Activated CD8-positive, alpha-beta memory T cell treated with anti-CD3 and anti-CD28 coated beads, Interleukin-2, amount 50 U/mL, for 4 hours (primary cell): ENCODE data around the gene OSBPL5.

Experiments used
- DNase-seq: peaks from one replicate; pipeline ENCODE4 v3.0.0-alpha.2; 2020

OSBPL5 gene

DNA sequence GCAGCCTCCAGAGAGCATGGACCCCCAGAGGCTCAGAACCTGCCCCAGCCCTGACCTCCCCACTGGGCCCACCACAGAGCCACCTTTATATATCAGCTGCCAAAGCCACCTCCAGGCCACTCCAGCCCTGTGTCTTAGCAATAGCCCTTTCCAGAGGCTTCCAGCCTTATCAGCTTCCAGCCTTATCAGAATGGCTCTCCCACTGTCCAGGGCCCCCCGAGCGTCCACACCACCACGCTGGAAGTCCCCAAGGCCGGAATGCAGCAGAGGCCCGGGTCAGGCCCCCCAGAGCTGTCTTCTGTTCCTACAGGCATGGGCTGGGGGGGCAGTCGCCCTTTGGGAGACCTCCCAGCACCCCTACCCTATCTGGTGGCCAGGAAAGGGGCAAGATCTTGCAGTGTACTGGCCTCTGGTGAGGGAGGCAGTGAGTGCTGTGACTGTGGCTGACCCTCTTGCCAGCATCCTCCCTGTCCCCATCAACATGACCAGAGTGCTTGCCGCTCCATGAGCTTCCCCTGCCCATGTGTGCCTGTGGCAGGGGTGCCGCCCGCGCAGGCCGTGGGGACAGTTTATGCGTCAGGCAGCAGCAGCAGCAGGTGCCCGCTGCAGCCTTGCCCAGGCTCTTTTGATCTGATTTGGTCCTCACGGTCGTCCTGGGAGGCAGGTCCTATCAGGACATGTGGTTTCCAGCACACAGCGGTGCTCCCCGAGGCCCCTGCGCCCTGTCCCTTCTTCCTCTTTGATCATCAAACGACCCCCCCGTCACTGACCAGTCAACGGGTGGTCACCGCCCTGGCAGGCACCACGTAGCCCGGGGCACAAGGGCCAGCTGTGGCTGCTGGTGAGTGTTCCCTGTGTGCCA, 15.9 kb downstream of the OSBPL5 start:
- no peak for DNase-seq

DNA sequence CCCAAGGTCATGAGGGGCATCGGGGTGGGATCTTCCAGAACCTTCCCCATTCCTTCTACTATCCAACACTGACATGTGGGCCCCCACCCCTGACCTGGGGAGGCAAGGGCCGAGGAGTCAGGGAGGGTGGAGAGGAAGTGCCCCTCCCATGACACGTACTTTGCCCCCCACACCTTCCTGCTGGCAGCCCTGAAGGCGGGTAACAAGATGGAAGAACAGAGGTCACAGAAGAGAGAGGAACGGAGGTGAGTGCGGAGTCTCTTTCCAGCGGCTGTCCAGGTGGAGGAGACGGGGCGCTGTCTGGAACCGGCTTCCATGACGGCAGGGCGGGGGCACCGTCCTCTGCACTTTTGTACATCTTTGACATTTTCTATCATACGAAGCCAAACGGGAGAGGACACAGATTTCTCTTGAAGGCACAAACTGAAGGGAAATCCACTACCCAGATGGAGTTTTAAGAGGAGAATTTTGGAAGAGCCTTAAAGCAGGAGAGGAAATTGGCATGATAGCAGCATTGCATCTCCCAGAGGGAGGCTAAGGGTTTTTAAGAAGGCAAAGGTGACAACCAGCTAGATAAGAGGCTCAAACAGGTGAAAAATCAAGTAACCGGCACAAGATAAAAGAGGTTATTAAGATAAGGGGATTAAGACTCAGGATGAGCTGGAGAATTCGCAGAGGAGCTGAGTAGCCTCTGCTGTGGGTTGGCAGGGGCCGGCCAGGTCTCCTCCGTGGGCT, 16.7 kb downstream of the OSBPL5 start:
- no peak for DNase-seq

DNA sequence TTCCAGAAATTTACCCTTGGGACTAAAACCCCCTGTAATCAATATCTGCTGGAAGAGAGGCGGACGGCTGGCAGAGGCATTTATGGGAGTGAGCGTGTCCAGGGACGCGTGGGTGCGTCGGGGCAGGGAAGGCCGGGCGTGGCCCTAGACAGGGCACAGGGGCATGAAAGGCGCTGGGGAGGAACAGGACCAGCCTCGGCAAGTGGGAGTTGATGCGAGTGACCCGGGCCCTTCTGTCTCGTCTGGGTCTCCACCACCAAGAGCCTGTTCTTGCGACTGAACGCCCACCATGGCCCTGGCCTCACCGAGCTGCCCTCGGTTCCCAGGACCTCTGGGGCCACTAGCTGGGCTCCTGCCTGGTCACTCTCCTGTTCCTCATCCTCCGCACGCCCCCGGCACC, 17.5 kb downstream of the OSBPL5 start:
- no peak for DNase-seq

DNA sequence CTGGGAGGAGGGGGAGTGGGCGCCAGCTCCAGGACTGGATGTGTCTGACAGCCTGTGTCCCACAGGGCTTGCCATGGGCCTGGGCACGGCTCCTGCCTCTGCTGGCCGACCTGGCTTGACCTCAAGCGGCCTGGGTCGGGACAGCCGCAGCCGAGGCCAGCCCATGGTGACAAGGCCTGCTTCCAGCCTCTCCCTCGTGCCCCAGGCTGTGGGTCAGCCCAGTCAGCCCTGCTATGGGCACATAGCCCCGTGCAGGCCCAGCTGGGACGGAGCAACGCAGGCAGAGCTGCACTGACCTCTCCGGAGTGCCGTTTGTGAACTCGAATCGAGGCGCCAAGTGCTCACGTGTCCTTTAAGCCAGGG, 17.9 kb downstream of the OSBPL5 start:
- no peak for DNase-seq

DNA sequence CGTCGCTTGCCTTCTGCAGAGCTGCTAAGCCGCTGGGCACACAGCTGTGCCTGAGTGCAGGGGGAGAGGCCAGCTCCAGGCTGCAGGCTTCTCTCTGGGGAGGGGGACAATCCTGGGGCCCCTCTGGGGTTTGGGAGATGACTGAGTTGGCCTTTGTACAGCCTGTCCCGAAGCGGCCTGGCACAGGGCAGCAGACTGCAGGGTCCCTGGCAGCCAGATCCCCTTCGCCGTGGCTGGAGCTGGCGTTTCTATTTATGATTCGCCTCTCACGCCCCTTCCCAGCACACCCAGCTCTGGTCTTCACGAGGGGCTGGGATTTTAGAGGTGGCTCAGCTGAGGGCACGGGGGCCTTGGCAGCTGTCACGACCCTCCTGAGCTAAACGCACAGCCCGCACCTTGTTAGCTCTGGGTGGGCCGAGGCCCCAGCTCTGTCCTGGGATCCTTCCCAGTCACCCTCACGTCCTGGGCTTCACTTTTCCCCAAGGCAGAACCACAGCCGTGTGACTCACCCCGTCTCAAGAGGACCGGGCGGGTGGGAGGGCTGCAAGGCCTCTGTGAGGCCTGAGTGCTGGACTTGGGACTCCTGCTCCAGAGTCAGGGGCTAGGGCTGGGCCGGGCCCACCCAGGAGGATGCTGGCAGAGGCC, 18.4 kb downstream of the OSBPL5 start:
- DNase-seq: no peak

DNA sequence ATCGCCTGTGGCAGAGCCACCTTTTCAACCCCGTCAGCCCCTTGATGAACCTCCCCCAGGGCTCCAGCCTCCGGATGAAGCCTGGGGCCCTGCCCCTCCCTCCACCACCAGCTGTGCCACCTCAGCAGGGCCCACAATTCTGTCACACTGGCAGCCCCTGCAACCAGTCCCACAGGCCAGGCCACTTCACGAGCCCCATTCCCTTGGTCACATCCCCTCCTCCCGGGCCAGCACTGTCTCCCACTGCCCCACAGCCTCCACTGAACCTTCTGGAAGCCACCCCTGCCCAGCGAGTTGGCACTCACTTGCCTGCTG, 19.9 kb downstream of the OSBPL5 start:
- no peak for DNase-seq

DNA sequence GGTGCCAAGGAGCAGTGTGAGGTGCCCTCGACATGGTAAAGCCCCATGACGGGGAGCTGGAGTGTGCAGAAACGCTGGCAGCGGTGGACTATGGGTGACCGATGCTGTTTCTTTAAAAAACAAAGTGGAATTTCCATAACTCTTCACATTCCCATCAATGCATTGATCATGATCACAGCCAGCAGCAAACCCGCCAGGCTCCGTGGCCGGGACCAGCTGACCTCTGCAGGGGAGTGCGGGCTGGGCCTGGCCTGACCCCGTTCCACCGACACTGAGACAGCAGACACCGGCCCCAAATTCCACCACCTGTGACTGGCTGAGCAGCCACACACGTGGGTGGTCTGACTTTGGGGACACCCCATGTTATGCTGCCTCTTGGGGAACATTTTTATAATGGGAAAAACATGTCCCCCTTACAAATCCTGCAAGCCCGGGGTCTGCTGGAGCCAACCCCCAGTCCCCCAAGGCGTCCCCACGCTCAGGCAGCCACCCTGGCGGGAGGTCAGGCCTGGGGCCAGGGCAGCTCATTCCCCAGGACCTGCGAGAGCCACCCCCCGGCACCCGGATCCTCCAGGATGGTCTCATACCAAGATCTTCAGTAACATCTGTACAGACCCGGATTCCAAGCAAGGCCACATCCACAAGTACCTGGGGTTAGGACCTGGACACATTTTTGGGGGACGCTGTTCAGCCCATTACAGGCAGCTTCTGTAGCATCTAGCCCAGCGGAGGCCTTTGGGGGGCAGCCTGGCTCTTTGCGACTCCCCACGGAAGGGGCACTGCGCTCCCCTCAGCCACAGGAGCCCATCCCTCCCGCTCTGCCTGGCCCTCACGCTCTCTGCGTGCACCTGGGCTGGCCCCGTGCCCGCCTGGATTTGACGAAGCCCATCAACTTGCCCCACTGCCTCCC, 20.6 kb downstream of the OSBPL5 start:
- DNase-seq: no peak

DNA sequence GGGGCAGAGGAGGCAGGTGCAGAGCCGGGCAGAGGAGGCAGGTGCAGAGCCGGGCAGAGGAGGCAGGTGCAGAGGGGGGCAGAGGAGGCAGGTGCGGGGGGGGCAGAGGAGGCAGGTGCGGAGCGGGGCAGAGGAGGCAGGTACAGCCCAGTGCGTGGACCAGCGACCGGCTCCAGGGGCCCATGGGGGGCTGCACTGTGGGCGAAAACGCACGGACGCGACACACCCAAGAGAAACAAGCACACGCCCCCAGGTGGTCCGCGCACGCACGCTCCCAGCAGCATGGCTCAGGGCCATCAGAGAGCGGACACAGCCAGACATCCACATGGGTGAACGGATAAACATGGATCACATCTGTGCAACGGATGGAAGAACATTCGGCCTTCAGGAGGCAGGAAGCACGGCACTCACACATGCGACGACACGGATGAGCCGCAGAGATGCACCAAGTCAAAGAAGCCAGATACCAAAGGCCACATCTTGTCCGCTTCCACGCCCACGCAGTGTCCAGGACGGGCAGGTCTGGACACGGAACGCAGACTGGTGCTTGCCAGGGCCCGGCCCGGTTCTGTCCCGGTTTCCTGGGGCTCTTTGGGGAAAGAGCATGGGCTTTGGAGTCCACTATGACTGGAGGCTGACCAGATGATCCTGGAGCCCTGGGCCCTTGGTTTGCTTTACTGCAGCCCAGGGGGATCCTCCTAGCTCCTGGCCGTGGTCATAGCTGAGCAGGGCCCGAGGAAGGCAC, 21.8 kb downstream of the OSBPL5 start:
- no peak for DNase-seq

DNA sequence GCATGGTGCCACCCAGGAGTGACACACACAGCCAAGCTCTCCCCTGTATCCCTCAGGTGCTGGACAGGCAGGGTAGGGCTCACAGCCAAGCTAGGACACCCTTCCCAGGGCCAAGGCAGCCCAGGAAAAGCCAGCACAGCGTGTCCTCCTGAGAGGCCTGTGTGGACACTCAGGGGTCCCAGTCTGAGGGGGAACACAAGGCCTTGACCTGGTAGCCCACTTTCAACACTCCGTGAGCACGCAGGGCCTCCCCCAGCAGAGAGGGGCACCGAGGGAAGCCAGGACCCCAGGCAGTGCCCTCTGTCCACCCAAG, 24.9 kb downstream of the OSBPL5 start:
- no peak for DNase-seq

DNA sequence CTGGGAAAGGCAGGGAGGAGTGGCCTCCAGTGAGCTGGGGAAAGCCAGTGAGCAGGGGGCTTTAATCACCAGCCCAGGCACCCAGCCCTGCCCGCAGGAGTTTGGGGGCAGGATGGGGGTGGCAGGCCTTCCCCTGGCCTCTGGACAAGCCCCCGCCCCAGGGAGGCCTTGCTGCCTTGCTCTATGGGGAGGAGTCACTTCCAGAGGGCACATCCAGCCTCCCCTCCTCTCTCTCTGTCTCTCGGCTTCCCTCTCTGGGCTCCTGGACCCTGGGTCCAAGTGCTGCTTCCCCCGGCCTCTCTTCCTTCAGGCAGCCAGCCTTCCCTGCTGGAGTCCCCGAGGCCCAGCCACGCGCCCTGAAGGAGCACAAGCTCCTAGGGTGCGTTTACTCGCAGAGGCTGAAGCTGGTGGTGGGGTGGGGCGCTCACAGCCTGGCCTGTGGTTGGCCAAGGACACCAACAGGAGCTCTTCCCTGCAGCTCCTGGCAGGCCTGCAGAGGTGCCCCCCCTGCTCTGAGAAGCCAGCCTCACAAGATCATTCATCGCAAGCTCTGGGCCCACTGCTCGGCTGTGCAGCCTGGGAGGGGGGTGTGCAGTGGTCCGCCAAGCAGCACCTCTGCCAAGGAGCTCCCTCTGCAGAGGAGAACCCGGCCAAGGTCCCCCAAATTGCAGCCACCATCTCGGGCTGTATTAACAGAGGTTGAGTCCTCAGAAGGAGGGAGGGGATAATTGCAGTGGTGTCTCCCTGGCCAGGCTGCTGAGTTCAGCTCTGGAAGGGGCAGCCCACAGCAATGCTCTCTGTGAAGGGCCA, 25.4 kb downstream of the OSBPL5 start:
- no peak for DNase-seq

DNA sequence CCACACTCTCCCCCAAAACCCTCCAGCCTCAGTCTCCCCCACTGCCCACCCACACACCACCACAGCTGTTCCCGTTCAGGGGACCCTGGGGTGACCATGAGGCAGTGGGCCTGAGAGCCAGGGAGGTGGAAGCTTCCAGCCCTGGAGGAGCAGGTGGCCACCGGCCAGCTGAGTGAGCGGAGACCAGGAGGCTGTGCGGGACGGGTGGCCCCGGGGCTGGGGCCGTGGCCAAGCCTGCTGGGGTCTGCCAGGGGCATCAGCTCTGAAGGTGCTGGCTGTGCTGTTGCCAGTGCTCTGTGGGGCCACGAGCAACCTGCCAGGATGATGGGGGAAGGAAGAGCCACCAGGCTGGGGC, 26.0 kb downstream of the OSBPL5 start:
- DNase-seq: no peak

DNA sequence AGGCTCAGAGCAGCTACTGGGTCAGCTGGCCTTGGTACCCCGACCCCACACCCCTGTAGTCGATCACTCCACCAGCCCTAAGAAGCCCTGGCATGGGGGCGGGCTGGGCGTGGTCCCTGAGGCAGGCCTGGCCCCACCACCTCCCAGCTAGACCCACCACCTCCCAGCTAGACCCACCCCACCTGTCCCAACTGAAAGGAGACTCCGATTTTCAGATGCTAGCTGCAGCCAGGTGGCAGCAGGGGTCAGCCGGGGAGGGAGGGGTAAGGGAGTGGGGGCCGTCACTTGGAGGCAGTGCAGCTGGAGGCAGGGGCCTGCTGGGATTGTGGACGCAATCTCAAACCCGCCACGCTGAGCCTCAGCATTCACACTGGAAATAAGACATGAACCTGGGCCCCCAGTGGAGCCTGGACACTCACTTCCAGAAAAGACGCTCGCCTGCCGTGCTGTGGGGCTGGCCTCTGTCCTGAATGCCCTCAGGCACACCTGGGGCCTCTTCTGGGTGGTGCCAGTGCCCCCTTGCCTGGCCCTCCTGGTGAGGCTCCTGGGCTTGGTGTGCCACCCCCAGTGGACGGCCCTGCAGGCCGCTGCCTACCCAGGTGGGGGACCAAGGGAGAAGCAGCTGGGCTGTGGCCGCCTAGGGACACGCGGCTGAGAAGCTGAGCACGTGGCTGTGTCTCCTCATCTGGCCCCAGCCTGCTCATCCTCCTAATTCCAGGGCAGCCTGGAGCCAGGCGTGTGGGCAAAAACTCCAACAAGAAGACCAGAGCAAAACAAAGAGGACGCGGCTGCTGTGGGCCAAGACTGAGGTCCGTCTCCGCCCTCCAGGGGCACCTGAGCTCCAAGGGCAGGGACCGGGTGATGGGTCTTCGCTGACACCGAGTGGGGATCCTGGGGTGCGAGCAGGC, 26.7 kb downstream of the OSBPL5 start:
- no peak for DNase-seq

DNA sequence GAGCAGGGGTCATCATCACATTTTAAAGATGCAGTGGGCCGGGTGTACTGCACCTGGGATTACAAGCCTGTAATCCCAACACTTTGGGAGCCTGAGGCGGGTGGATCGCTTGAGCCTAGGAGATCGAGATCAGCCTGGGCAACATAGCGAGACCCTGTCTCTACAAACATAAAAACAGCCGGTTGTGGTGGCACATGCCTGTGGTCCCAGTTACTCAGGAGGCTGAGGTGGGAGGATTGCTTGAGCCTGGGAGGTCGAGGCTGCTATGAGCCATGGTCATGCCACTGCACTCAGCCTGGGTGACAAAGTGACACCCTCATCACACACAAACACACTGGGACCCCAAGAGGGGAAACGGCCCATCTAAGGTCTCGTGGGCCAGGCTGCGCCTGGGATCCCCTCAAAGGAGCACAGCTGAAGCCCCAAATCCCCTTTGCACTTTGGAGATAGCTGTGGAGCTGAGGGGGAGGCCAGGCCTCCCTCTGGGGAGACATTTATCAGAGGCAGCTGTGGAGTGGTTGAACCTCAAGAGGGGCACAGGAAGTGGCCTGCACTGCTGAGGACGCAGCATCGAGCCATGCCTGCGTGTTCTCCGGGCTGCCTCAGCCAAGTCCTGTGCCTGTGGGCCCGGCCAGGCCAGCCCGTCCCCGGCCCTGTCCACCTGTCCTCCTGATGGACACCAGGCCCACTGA, 27.5 kb downstream of the OSBPL5 start:
- no peak for DNase-seq

DNA sequence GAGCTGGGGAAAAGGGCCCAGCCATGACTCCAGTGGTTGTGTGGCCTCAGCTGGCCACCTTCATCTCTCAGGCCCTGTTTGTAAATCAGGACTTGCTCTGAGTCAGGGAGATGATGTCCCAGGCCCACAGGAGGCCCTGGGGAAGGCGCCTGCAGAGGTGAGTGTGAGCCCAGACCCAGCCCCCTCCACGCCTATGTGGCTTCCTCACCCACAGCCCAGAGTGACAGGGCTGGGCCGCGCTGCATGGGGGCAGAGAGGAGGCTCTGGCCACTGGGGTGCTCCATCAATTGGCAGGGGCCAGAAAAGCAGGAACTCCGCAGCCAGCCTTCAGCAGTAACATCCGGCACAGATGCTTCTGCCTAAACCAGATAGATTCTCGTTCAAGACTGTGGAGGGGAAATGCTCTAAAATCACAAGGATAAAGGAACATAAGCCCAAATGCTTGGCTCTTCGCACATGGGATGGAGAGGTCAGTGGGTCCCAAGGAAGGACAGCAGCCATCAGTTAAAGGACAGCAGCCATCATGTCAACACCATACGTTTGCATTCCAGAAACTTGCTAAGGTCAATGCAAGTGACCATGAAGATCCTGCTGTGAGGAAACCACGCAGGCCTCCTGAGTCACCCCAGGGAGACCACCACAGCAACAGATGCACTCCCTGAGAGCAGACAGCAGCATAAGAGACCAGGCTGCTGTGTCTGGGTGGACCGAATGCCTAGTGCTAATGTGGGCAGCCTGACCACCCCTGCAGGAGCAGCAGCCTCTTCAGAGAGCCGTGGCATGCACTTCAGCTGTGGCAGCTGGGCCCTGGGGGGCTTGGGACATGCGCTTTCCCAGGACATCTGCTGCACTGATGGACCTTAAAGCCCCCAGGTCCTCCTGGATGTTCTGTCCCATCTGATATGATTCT, 28.3 kb downstream of the OSBPL5 start:
- no peak for DNase-seq

DNA sequence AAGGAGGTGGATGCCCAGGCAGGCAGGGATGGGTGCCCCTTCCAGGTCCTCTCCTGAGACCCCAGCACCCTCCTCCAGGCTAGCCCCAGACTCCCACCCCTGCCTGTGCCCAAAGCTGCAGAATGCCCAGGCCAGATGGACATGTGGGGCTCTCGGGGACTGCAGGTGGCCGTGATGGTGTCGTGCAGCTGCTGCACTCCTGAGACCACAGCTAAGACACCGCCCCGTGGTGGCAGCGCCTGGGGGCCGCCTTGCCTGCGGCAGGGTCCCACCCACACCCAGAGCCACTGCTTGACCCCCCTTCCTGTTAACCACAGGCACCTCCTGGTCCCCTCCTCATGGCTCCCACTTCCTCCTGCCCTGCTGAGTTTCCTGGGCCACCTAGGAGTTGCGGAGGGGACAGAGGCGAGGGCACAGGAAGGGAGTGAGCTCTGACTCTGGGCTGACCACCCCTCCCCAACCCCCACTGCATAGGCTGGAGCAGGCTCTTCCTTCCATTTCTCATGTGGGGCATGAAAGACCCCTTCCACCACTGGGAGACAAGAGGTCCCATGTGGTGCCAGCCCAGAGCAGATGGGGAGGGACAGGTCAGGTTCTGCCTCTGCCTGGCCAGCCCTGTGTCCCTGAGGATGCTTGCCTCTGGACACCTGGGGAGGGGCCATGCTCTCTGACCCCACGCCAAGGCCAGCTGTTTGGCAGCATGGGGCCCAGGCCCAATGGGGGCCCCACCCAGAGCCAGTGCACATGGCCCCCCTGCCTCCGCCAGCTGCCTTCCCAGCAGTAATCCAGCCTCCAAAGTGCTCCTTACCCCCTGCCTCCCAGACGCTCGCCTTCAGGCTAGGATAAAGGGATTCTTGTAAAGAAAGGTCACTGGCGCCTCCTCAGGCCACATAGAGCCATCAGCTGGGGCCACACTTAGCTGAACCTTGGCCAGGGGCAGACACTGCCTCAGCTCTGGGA, 29.3 kb downstream of the OSBPL5 start:
- no peak for DNase-seq

DNA sequence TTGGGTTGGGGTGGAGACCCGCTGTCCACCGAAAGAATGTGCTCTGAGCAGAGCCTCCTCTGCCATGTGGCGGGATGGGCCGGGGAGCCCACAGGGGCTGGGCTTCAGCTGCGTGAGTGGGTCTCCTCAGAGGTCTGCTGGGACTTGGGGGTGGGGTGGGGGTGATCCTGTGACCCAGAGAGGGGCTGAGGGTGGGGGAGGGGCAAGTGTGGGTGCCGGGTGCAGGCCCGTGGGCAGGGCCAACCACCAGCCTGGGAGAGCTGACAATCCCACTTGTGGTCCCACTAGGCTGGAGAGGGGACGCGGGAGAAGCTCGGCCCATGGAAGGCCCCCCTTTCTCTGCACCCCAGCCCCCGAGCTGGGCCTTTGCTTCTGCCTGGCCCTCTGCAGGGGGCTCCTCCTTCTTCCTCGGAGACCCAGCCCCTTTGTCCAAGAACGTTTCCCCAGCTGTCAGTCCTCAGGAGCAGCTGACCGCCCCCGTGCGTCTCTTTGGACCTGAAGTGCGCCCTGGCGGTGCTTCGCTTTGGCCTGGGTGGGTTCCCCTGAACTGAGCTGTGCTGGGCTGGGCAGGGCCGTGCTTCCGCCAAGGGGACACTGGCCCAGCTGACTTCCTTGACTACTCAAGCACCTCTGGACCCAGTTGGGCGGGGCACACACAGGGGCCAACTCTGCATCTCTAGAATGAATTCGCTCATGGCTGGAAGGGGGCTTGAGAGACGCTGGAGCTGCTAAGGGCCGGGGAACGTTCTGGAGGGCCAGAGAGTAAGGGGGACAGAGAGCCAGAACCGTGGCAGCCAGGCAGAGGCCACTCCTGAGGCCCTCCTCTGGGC, 30.2 kb downstream of the OSBPL5 start:
- DNase-seq: no peak

DNA sequence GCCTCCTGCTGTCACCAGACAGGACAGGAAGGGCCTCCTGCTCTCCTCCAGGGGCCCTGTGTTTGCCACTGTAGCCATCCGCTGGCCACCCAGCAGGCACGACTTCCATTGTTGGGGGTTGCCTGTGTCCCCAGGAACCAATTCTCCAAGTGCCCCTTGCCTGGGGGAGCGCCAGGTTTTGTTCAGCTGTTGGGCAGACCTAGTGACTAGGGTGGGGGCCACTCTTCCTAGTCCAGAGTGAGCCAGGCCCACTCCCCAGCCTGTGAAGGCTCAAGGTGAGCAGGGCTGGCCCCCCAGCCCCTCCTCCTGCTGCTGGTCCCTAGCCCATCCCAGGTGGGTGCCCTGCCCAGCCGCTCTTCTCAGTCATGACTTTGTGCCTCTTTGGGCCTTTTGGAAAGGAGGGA, 30.9 kb downstream of the OSBPL5 start:
- no peak for DNase-seq
